A673 (cell line): ENCODE data around the gene ETV6. TPM values are rescaled to one million over a fixed set of nuclear protein-coding genes. Genes with fewer than 3 reads are reported as not detected.
A peak's percentile ranks its signal among the peaks of the same experiment; 100 is the strongest.

Experiments
- BruUV-seq: library from RNA; stranded (reverse); fragments of 400-500 nt; replicated peaks from 2 replicates; lab custom pipeline; 2021; lab: Mats Ljungman, UMichigan
- CTCF ChIA-PET: fragments of 300-600 bp; sonication (Branson Sonifier 250); formaldehyde crosslinking; loops from one replicate; lab custom pipeline; 2022; ENCODE audit warnings: antibody characterized with exemption; lab: Charles Lee
- POLR2A ChIA-PET: fragments of 300-600 bp; sonication (Branson Sonifier 250); formaldehyde crosslinking; loops from one replicate; lab custom pipeline; 2022; ENCODE audit warnings: antibody characterized with exemption; ENCODE audit not compliant: low non-redundant PET; lab: Charles Lee
- DNase-seq: peaks from one replicate; pipeline ENCODE4 v3.0.0-alpha.2; 2015; ENCODE audit warnings: low spot score
- H3K27ac ChIP-seq: fragments of 200-600 bp; sonication (generic); 2 replicates; pipeline ENCODE4 v1.5.1; 2016; ENCODE audit warnings: mixed run types, low read depth, mild to moderate bottlenecking, mixed read lengths, antibody characterized with exemption, low read length; ENCODE audit not compliant: poor library complexity, severe bottlenecking
- H3K27me3 ChIP-seq: fragments of 200-600 bp; sonication (generic); replicated peaks from 2 replicates; pipeline ENCODE4 v1.6.1; 2017; ENCODE audit warnings: mixed run types, low read depth, mild to moderate bottlenecking, mixed read lengths, antibody characterized with exemption, low read length; ENCODE audit not compliant: insufficient read depth, poor library complexity
- H3K36me3 ChIP-seq: fragments of 200-600 bp; sonication (generic); 2 replicates; pipeline ENCODE4 v1.6.1; 2016; ENCODE audit warnings: mixed run types, mild to moderate bottlenecking, mixed read lengths, antibody characterized with exemption, low read length; ENCODE audit not compliant: insufficient read depth, poor library complexity, severe bottlenecking
- H3K4me1 ChIP-seq: fragments of 200-600 bp; sonication (generic); 2 replicates; pipeline ENCODE4 v1.6.1; 2017; ENCODE audit warnings: mixed run types, mild to moderate bottlenecking, mixed read lengths, antibody characterized with exemption, low read length; ENCODE audit not compliant: insufficient read depth, poor library complexity, severe bottlenecking
- H3K4me3 ChIP-seq: fragments of 200-600 bp; sonication (generic); 2 replicates; pipeline ENCODE4 v1.5.1; 2016; ENCODE audit warnings: low read depth, mixed run types, mild to moderate bottlenecking, mixed read lengths, low read length; ENCODE audit not compliant: poor library complexity, severe bottlenecking
- H3K9me3 ChIP-seq: fragments of 200-600 bp; sonication (generic); 2 replicates; pipeline ENCODE4 v1.6.1; 2016; ENCODE audit warnings: mixed run types, low read depth, mild to moderate bottlenecking, mixed read lengths, antibody characterized with exemption, low read length; ENCODE audit not compliant: poor library complexity, severe bottlenecking
- EZH2 ChIP-seq: fragments of 200-600 bp; sonication (generic); IDR thresholded peaks from 2 replicates; pipeline ENCODE4 v1.6.1; 2017; ENCODE audit warnings: borderline replicate concordance, low read depth, mild to moderate bottlenecking, mixed read lengths, antibody characterized with exemption, low read length; ENCODE audit not compliant: poor library complexity, severe bottlenecking
- intact Hi-C: fragments of 100-400 bp; cut with micrococcal nuclease; formaldehyde crosslinking; loops from one replicate; pipeline ENCODE4 v1.10.0; 2022; ENCODE audit not compliant: unreplicated experiment
- total RNA-seq: library from RNA; stranded (reverse); gene quantifications from 2 replicates; pipeline ENCODE4 v1.2.3, GENCODE V29; 2021
- TF ChIP-seq, protein P1 (sequence below): fragments of 300-800, 200-600 bp; sonication (generic); conservative IDR thresholded peaks from 2 replicates; pipeline ENCODE4 v1.5.1; 2017; ENCODE audit warnings: low read depth, mild to moderate bottlenecking, antibody characterized with exemption, low read length, moderate library complexity, mixed read lengths

The ETV6 gene
- total RNA-seq, 1 experiment from 2014 or later, result 32.4 TPM

DNA sequence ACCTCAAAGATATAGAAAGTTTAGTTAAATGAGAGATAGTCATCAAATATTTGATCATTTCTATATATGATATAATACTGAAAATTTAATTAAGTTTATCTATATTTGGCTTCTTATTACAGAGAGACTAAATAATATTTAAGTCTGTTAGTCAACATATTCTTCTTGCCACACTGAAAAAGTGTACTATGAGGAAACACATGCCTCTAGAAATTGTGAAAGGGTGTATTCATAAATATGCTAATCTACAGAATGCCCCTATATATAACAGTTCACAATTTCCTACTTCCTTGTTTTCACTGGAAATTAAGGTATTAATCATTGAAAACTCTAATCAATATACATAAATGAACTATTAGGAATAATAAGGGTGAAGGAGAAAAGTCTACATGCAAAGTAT, 31.4 kb upstream of the ETV6 start:
- intact Hi-C loops, result no loop called here
- no peak for TF ChIP-seq EZH2
- TF ChIP-seq, protein P1, sequence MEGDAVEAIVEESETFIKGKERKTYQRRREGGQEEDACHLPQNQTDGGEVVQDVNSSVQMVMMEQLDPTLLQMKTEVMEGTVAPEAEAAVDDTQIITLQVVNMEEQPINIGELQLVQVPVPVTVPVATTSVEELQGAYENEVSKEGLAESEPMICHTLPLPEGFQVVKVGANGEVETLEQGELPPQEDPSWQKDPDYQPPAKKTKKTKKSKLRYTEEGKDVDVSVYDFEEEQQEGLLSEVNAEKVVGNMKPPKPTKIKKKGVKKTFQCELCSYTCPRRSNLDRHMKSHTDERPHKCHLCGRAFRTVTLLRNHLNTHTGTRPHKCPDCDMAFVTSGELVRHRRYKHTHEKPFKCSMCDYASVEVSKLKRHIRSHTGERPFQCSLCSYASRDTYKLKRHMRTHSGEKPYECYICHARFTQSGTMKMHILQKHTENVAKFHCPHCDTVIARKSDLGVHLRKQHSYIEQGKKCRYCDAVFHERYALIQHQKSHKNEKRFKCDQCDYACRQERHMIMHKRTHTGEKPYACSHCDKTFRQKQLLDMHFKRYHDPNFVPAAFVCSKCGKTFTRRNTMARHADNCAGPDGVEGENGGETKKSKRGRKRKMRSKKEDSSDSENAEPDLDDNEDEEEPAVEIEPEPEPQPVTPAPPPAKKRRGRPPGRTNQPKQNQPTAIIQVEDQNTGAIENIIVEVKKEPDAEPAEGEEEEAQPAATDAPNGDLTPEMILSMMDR, result no peak
- Histone ChIP-seq H3K27ac (no peak overlapping the region), H3K27me3 (no peaks in the 10 kb centered on the region), H3K4me3 (no peak overlapping the region), H3K9me3 (no peaks in the 10 kb centered on the region), H3K36me3 (no peaks in the 10 kb centered on the region), H3K4me1 (no peaks in the 10 kb centered on the region)
- CTCF ChIA-PET, result no interaction called here
- DNase-seq, result no peak
- BruUV-seq, result no TSS peak
- POLR2A ChIA-PET, result no interaction called here

DNA sequence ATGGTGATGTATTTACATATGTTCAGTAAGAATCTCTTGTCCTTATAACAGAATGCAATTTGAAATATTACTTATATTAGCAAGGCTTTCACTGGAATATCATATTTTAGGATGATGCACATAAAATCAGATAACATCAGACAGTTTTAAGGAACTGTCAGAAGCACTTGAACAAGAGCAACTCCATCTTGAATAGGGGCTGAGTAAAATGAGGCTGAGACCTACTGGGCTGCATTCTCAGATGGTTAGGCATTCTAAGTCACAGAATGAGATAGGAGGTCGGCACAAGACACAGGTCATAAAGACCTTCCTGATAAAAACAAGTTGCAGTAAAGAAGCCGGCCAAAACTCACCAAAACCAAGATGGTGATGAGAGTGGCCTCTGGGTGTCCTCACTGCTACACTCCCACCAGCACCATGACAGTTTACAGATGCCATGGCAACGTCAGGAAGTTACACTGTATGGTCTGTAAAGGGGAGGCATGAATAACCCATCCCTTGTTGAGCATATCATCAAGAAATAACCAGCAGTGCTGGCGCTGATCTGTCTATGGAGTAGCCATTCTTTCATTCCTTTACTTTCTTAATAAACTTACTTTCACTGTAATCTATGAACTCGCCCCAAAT, 27.6 kb upstream of the ETV6 start:
- no peaks in the 10 kb centered on the region for H3K27me3 ChIP-seq
- no TSS peak for BruUV-seq
- TF ChIP-seq EZH2, result no peak
- TF ChIP-seq, protein P1, result no peak
- ChIA-PET CTCF (no interaction called here), POLR2A (no interaction called here)
- intact Hi-C loops, result loop anchor here (2.0 kb wide), 1 partner anchor 41 kb away; no protein-coding TSS in a partner anchor
- no peaks in the 10 kb centered on the region for H3K9me3 ChIP-seq
- no peak overlapping the region for H3K4me3 ChIP-seq
- H3K4me1 ChIP-seq, result no peaks in the 10 kb centered on the region
- DNase-seq, result peak; percentile 42
- no peaks in the 10 kb centered on the region for H3K36me3 ChIP-seq
- no peak overlapping the region for H3K27ac ChIP-seq

DNA sequence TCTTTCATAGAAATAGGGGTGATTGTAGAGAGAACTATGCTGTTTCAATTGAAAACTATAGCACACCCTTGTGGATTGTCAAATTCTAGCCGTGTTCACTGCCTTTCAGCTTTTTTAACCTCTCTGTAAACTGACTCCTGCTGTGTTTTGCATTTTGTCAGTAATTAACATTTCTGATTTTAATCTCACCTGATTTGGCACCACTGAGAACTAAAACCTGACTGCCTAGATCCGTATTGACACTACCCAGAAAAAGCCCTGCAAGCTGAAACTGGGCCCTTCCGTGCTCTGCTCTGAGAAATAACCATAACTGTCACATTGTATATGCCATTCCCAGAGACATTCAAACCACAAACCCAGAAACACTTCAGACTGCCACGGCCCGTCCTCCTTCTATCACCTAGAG, 26.6 kb upstream of the ETV6 start:
- Histone ChIP-seq H3K9me3 (no peaks in the 10 kb centered on the region), H3K36me3 (no peaks in the 10 kb centered on the region), H3K4me1 (no peaks in the 10 kb centered on the region), H3K4me3 (no peak overlapping the region), H3K27ac (no peak overlapping the region), H3K27me3 (no peaks in the 10 kb centered on the region)
- ChIA-PET CTCF (no interaction called here), POLR2A (no interaction called here)
- BruUV-seq, result no TSS peak
- TF ChIP-seq EZH2, result no peak
- TF ChIP-seq, protein P1, result peak; percentile 52
- peak; percentile 29 for DNase-seq
- intact Hi-C loops, result loop anchor here (2.0 kb wide), 1 partner anchor 42 kb away; no protein-coding TSS in a partner anchor
